ENCODE results near the gene MPP3.

GRCh38 chr17:43857957-43858600 lies 25.1 kb upstream of the MPP3 start:
- TF ChIP-seq CTCF (conservative IDR thresholded peaks at IDR 0.05; ENCODE audit: low read length) (no peak), EZH2phosphoT487 (IDR thresholded peaks at IDR 0.05; ENCODE audit: borderline replicate concordance, low read depth, low read length) (no peak)
